NCI-H2029 treated with DMSO at 0.1 percent for 48 hours (cell line): ENCODE results near the gene BNC2.
"Not testable (repeated sequence)": the region's sequence is repeated elsewhere in the genome, so short reads cannot be mapped to it uniquely, and the experiment has no call there.

Experiments used
- DNase-seq: peaks from one replicate; lab custom pipeline; 2025; lab: John Stamatoyannopoulos, UW

BNC2 gene

DNA sequence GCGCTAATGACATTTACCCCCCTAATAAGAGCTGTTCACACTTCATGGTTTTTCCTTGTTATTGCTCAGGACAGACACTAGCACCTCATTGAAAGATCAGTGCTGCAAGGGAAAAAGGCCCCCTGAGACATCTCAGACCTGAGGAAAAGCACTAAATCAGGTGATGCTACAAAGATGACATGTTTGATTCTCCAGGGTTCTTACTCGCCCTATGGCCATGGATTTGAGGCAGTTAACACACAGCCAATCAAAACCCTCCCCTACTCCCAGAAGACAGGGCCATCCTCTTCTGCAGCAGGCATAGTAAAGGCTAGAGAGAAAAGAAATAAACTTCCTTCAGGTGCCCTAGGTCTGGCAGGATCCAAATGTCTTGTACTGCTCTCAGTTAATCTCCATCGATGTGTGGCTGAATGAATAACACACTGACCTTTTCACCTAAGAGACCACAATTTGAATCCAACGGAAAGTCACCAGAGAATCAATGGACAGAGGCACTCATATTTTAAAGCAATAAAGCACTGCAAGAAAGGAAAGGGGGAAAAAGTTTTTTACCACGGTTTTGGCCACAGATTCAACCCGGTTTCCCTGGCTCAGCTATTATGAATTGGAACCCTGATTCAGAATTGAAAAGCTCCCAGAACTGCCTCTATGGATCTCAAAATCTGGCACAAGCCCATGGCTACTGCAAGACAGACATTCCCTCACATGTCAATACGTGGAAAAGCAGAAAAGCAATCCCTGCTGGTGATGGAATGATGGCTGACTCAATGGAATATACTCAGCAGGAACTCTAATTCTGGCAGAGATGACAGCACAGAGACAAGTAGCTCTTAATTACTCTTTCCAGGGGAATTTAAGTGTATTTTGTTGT, 329.5 kb downstream of the BNC2 start:
- no peak for DNase-seq

DNA sequence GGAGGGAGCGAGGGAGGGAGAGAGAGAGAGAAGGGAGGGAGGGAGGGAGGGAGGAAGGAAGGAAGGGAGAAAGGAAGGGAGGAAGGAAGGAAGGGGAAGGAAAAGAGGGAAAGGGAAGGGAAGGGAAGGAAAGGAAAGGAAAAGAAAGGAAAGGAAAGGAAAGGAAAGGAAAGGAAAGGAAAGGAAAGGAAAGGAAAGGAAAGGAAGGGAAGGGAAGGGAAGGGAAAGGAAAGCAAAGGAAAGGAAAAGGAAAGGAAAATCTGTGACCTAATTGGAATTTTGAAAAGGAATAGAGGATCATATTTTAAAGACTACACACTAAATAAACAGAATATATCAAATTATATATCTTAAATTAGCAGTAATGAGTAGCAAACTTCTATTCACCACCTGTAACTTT, 330.8 kb downstream of the BNC2 start:
- not testable (repeated sequence) for DNase-seq

DNA sequence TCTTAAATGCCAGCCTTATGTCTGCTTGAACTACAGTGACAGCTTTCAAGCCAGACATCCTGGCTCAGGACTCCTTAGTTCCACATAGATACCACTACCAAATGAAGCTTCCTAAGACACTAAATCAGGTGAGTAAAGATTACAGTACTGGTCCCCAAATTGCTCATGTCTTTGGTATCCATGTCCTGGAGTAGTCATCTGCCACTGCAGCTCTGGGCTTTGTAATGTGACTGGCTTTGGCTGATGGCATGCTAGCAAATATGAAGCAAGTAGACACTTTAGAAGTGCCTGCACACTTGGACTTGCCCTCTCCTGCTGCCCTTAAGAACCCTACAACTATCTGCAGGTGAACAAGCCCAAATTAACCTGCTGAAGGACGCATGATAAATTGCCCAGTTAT, 334.9 kb downstream of the BNC2 start:
- no peak for DNase-seq

DNA sequence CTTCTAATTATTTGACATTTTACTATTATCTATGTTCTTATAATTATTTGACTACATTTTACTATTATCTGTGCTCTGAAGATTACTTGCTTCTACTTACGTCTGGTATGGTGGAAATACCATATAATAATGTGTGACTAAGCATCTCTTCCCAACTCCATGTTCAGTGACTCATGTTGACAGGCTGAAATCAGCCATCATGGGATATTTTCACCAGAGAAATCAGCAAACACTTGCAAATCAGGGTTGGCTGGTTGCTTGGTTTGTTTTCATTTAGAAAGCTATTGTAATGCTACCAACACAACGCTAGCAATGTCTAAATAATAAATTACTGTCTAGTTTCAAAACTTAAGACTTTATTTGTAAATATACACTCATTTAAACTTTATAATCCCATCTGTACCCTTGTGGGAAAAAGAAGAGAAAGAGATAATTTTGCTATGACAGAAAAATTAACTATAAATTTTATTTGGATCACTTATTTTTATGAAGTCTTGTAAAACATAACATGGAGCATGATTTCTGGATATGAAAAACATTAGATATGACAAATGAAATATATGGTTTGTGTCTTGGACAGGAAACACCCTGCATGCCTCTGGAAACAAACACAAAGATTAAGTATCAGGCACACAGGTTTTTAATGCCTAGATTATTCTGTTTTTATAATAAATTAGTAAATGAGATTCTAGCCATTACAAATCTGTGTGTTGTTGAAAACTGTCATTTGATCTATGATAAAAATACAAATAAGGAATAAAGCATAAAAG, 337.6 kb downstream of the BNC2 start:
- no peak for DNase-seq

DNA sequence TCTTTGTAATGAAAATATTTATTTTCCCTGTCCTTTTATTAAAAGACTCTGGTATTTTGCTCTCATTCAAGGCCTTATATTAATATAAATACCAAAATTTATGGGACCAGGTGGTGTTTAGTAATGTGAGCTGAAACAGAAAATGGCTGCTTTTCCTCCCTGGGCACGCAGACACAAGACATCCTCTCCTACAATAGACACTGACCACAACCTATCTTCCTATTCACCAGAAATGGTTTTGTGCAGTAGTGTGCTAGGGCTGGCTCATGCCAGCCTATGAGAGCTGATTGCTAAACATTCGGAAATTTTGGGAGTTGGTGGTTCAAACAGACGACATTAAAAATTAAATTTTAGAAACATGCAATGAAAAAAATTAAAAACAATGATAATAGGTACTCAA, 338.2 kb downstream of the BNC2 start:
- no peak for DNase-seq

DNA sequence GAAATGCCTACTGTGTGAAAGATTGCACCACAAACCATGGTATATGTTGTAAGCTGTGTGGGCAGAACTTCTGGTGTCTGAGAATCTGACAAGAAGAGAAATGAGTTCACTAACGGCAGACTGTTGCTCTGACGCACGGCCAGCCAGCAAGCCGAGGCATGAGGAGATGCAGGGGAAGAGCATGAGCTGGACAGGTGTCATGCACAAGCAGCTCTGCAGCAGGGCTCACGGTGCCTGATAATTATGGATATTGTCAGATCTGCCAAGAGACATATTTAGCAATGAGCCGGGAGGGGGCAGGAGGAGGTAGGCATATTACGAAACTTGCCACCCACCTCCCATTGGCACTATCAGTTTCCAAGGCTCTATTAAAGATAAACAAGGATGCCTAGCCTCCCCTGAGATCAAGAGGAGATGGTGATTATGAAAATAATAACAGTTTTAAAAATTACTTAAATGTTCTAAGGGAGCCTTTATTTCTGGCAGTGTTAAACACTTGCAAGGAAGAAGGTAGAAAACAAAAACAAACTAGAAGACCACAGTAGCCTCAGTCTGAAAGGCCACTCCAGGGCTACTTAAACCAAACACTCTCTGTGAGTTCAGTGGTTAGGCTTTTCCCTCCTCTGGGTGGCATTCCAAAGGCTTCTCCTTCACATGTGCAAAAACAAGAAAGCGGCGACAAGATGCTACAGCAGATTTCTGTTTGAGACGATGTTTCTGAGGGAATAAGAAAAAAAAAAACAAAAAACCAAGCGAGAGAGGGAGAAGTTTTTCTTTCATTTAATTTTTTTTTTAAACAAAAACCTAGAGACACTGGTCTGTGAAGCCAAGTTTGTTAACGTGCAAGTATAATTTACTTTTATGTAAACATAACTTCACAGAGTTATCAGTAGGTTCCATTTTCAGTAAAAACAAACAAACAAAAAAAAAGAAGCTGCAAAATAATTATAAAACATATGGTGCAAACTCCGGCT, 339.5 kb downstream of the BNC2 start:
- DNase-seq: no peak

DNA sequence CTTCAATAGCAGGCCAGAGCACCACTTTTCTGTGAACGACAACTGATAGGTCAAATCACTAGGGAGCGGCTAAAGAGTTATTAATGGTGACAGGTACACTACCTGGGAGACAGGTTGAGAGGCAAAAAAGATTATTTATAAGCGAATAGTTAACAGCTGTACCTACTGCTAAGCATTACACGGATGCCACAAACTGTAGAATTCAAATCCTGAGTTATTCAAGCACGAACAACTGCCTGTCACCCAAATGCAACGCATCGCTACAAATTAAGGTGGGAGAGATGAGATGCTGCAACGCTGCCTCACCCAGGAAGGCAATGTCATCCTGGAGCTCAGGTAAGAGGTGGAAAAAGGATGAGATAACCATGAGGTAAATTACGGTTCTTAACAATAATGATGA, 342.9 kb downstream of the BNC2 start:
- no peak for DNase-seq

DNA sequence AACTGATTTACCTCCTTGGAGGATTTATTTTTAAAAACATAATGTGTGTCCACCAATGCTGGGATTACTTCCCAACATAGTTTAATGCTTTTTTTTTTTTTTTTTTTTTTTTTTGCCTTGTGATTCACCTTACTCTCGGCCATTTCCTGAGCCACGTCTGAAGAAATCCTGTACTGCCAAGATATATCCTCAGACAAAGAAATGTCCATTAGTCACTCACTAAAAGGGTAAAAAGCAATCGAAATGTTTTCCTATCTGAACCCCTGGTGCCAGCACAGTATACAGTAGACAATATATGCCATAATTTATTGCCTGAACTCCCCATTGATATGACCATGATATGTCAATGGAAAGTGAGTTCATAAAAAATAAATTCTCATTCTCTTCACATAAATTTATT, 344.1 kb downstream of the BNC2 start:
- no peak for DNase-seq

DNA sequence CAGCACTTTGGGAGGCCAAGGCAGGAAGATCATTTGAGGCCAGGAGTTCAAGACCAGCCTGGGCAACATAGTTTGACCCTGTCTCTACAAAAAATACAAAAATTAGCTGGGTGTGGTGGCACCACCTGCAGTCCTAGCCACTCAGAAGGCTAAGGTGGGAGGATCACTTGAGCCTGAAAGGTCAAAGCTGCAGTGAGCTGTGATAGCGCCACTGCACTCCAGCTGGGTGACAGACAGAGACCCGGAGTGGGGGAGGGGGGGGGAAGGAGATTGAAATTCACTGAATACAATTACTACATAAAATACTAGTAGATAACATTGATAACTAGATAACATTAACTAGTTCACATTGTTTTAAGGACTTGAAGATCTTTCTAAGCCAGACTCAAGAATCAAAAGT, 345.6 kb downstream of the BNC2 start:
- no peak for DNase-seq

DNA sequence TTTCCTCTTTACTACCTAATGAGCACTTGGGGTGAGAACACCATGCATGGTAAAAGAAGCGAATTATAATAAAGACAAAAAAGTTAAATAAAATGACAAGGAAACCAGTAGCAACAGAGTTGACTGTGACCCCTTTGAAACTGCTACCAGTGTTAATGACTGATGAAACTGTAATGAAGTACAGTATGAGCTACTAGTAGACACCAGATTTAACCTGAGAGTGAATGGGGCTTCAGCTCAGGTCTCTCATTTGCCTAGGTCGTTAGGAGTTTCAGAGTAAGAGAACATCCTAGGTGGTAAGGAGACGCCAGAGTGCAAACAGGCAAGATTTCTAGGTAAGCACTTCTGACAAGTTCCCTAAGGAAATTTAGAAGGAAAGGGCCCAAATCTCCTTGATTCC, 346.4 kb downstream of the BNC2 start:
- DNase-seq: no peak

DNA sequence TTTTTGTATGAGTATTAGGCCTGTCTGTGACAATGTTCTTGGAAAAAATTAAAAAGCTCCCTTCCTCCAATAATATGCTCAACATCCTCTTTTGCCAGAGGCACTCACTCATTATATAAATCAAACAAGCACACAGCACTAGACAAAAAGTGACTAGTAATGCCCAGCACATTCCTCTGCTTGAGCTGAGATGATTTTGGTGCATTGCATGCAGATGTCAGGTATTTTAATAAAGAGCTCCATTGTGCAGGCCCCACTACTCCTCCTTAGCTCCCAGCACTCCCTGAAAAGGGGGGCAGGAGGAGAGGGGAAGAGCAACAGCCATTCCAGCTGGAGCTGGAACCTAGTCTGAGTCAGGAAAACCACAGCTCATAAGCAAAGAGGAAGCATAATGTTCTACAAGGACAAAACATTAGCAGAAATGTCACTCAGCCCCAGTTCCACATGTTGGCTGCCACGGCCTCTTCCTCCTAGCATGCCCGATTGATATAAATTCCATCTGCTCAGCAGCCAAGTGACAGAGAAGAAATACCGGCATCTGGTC, 348.5 kb downstream of the BNC2 start:
- no peak for DNase-seq

DNA sequence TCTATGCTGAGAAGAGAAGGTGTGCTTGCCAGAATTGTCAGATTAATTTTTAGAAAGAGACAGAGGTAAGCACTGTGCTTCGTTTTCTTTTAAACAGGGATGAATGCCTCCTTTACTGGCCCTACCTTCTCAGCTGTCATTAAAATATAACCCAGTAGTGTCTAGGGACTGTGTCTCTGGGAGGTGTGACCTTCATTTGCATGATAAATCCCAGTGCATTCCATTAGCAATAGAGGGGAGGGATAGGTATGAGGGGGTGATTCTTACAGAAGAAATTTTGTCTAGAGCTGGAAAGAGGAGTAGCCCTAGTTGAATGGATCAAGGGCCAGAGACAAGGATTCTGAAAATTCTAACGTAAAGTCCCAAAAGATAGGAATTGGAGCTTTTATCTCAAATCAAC, 351.5 kb downstream of the BNC2 start:
- no peak for DNase-seq

DNA sequence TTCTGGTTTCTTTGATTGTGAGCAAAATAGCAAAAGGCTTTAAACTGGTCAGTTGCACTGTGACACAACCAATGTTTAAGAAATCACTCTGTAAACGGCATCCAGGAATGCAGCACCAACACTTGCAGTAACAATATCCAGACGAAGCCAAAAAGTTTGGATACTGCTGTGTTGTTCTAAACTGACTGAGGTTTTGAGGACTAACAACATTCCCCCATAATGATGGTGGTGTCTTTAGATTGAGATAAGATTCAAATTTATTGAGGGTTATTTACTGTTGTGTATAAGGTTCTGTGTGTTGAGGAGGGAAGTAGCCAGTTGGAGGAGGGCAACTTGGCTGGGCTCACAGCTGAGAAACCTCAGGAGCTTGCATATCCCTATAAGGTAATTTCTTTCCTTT, 353.6 kb downstream of the BNC2 start:
- no peak for DNase-seq

DNA sequence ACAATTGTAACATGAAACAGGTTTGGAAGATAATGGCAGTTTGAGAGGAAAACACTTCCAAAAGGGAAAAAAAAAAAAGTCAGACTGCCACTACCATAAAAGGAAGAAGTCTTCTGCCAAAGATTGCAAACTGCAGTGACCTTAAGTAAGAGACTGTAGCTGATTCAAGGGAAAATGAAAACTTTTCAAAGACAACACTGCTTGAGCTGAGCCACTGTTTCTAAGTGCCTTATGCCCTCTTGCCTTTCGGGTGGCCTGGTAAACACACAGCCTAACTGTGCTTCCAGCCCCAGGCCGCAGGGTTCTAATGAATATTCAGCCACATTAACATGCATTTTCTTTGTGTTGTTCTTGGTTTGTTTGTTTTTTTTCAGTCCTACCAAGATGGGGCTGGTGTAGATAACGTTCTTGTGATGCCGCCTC, 354.6 kb downstream of the BNC2 start:
- no peak for DNase-seq

DNA sequence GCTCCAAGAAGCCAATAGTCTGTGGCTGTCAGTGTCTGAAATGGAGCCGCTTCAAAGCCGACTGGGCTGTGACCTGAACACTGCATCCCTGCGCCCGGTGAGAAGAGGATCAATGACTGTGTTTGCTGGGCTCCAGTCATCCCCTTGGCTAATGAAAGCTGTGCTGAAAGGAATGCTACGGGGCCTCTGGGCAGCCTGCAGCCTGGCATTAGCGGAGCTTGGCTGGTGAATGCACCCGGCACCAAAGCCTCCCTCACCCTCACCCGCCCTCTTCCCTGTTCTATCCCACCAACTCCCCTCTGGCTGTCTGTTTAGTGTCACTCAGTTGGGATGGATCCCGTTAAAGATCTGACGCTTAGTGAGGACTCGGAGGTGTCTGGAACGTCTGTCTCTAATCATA, 355.3 kb downstream of the BNC2 start:
- DNase-seq: no peak

DNA sequence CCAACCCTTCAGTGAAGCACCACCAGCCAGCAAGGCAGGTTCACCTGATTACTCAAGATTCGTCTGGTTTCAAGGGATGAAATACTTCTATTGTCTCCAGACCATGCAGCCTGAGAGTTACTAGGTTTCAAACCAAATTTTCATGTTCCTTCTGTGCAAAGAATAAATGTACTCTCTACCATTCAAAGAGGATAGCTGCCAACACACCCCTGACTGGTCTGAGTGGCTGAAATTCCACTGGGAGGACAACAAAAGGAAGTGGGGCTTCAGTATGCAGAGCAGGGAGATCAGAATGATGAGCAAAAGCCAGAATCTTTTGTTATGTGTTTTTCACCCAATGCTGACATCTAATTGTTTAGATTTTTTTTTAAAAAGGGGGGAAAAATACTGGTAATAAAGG, 356.3 kb downstream of the BNC2 start:
- no peak for DNase-seq

DNA sequence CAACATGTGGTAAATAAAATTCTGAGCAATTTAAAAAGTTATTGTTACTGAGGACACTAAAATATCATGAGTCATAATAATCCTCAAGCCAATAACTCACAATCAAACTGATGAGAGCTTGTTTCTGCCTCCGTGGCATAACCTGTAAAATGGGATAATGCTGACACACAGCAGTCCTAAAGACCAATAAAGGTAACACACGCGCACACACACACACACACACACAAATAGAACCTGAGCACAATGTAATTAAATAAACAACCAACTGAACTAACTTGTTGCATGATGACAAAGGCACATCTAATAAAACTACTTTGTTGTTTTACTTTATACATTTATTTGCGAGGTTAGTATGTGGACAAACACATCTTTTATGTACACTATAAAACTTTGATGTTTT, 358.2 kb downstream of the BNC2 start:
- DNase-seq: no peak

DNA sequence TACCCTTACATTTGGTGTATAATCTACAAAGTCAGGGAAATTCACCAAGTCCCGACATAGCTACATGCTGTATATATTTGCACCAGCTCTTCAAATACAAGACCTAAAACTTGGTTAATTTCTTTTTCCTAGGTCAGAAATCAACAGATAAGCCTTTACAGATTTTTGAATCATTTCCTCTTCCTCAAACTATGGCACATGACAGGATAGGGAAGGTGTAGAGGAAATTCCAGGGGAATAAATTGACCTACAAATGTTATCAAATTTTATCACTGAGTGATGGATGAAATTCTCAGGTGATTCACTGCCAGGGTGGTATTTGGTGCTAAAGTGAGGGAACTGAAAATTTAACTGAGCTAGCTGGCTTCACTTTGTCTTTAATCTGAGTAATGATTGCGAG, 360.0 kb downstream of the BNC2 start:
- no peak for DNase-seq

DNA sequence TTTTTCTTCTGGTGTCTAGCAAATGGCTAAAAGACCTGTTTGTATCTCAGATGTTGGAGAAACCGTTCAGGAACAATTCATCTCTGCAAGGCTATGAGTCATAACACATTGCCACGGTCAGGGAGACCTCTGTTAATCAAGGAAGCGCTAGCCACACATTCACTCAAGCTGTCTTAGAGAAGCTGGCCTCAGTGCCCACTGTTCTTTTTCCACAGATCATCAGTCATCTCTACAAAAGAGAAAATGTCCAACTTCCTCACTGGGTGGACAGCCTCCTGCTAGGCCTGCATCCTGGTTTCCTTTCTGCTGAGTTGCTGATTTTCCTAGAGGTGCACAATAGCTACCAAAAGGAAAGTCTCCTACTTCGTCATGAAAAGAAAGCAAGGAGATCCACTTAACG, 360.5 kb downstream of the BNC2 start:
- no peak for DNase-seq

DNA sequence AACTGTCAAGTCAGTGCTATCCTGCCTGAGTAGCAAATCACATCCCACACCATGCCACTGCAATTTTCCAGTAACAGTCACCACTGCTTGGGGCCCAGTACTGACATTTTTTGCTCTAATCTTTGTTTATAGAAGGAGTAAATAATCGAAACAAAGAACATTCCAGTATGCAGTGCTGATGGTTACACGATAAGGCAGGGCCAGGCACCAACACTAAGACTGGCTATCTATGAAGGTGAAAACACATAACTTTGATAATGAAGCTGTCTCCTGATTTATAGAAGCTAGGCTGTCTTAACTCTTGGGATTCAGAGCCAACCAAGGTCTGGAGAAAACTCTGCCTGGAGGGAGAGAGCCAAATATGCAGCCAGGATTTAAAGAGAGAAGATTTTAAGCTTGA, 365.3 kb downstream of the BNC2 start:
- no peak for DNase-seq

DNA sequence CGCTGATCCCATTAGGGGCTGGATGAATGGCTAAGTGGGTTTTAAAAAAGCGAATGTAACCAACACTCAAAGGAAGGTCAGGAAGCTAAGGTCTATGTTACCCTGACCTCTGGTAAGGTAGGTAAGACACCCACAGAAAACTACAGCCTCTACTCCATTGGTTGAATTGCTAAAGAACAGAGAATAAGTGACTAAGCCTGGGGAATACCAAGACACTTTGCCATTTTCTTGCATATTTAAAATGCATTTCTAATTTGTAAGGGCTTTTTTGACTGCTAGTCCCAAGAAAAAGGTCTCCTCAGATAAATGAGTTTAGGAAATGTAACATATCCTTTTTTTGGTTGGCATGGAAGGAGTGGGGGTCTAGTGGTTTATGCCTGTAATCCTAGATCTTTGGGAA, 368.7 kb downstream of the BNC2 start:
- DNase-seq: no peak

DNA sequence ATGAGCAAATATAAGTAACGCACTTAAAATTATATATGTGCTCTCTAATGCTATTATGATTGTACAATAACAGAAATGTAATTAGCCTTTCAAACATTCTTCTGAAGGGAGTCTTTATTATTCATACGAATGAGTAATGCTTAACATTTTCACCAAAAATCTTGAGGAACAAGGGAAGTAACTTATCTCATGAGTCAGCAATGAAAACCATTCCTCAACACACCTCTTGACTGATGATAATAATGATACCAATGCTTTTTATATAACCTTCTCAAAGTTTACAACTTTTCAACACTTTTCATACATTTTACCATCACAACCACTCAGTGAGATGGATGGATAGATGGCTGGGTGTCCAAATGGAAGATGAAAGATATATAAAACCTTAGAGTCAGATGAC, 369.3 kb downstream of the BNC2 start:
- no peak for DNase-seq
